GM18868 (cell line): ENCODE results near the gene SLC9A3.
A peak's percentile ranks its signal among the peaks of the same experiment; 100 is the strongest.
"Not testable (repeated sequence)": the region's sequence is repeated elsewhere in the genome, so short reads cannot be mapped to it uniquely, and the experiment has no call there.

ENCODE experiments used
- ATAC-seq: cut with Tn5 transposase; IDR thresholded peaks from one replicate; pipeline ENCODE4 v1.9.1; 2021; ENCODE audit warnings: mild to moderate bottlenecking, moderate library complexity; ENCODE audit not compliant: unreplicated experiment

SLC9A3 gene

DNA sequence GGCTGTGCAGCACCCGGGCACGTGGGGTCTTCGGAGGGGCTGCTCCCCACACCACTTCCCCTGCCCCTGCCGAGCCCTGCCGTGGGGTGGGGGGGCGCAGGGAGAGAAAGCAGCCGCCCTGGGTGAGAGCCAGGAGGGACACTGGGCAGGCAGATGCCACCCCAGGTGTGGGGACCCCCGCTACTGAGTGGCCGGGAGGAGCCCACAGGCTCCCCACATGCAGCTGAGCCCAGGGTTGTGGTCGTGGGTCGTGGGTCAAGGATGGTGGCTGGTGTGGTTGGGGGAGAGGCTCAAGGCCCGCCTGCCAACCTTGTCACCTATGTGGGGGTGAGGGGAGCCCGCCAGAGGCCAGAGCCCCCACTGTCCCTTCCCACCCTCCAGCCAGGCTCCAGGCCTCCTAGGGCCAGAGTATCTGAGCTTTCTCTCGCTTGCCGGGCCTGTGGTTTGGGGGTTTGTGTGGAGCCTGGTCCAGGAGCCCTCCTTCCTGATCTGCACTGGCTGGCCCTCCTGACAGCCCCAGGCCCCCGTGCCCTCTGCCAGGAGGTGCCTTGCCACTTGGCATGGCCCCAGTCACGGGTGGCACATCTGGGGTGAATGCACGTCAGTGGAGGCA lies 45.8 kb downstream of the SLC9A3 start:
- no peak for ATAC-seq

DNA sequence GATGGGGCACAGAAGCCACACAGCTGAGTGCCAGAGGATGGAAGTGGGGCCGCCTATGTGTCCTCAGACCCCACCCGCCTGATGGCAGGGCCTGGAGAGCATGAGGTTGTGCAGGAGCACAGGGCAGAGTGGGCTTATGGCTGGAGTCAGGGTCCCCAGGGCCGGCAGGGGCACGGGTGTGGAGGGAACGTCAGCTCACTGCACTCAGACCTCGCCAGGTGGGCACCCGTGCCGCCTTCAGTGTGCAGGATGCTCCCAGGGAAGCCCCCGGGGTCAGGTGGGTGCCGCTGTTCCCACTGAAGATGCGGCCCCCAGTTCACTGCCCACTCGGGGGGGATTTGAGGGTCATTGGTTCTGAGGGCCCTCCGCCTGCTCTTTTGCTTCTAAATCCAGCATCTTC lies 46.4 kb downstream of the SLC9A3 start:
- no peak for ATAC-seq

DNA sequence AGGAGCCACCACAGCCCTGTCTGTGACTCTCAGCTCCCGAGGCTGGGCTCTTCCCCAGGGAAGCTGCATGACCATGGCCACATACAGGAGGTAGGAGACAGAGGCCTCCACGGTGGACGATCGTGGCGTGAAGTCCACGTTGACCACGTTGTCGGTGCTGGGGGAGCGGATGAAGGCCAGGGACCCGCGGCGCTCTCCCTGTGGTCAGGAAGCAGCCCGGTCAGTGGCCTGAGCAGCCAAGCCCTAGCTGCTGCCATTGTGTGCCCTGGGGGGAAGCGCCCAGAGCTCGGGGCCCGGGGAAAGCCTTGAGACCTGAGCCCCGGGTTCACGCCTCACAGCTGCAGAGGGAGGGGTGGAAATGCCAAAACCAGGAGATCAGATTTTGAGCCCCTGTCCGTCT lies 47.0 kb downstream of the SLC9A3 start:
- no peak for ATAC-seq

DNA sequence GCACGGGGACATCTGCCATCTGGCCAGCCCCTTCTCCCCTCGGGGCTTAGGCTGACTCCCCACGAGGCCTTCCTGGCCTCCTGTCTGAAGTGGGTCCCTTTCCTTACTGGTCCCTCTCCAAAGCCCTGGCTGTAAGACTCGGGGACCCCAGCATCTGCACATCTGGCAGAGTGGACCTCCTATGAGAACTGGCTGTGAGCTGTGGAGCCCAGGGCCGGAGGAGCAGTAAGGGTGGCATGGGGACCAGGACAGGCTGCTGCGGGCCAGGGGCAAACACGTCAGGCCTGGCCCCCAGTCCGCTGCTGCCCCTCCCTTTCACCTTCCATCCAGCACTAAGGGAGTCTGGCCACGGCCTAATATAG lies 47.5 kb downstream of the SLC9A3 start:
- ATAC-seq = no peak

DNA sequence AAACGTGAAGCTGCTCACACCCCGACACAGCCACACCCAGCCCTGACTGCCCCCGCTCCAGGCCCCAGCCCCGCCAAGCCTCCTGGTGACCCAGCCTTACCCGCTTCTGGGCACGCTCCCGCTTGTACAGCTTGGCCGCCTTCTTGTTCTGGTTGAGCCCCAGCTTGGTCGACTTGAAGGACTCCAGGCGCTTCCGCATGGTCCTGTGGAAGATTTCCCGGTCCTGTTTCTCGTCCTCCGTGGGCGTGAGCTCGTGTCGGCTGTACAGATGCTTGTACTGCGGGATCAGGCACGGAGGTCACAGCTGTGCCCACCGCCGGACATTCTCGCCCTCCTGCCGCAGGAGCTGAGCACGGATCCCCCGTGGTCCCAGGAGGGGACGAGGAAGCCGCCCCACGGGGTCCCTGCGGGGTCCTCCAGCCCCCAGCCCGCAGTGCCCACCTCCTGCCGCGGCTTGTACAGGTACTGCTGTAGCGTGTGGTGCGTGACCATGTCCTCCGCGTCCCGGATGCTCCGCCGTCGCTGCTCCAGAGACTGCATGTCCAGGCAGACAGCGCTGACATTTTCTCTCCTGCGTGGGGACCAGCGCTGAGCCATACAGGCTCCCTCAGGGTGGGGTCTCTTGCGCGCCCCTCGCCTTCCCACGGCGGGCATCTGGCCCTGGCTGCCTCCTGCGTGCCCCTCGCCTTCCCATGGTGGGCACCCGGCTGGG lies 48.0 kb downstream of the SLC9A3 start:
- no peak for ATAC-seq

DNA sequence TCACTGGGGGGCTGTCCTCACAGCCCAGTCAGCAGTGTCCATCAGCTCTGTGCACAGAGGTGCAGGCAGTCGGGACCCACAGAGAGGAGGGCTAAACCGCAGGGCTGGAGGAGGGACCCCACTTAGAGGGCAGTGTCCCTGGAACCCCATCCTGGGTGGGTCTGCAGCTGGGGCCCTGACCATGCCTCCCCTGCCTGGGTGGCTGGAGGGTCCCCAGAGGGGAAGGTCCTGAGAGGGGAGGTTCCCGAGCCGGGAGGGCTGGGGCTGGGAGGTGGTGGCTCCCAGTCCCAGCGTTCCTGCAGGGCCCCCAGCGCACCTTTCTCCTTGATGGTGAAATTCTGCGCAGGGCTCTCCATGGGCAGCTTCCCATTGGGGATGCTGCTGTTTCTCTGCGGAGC lies 48.5 kb downstream of the SLC9A3 start:
- no peak for ATAC-seq

DNA sequence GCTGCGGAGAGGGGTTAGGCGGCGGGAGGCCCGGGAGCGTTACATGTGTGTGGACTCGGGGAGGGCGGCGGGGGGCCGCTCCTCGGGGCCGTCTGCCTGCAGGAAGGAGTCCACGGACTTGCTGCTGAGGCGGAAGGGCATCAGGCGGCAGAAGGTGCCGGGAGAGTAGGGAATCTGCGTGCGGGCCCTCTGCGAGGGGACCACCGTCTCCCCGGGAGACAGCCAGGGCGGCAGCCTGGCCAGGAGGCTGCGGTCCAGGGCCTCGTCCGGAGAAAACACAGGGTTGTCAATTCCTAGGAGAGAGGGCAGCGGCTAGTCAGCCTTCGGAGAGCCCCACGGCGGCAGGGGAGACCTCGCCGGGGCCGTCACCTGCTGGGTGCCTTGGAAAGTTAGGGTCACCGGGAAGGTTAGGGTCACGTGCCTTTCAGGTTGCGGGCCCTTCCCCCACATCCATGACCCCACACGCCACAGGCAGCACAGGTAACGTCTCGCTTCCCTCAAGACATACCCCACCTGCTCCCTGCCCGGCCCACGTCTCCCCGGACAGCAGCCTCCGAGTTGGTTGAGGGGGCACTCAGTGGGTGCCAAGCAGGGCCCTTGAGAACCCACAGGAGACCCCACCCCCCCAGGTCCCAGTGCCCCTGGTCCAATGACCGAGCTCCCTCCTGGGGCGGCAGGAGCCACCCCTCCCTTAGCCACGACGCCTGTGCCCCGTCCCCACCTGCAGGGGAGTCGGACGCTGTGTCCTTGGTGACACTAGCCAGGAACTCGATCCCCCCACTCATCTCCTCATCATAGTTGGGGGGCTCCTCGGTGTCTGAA lies 49.2 kb downstream of the SLC9A3 start:
- no peak for ATAC-seq

DNA sequence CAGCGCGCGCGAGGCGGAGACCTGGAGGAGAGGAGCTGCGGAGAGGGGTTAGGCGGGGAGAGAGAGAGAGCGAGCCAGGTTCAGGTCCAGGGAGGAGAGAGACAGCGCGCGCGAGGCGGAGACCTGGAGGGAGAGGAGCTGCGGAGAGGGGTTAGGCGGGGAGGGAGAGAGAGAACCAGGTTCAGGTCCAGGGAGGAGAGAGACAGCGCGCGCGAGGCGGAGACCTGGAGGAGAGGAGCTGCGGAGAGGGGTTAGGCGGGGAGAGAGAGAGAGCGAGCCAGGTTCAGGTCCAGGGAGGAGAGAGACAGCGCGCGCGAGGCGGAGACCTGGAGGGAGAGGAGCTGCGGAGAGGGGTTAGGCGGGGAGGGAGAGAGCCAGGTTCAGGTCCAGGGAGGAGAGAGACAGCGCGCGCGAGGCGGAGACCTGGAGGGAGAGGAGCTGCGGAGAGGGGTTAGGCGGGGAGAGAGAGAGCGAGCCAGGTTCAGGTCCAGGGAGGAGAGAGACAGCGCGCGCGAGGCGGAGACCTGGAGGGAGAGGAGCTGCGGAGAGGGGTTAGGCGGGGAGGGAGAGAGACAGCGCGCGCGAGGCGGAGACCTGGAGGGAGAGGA lies 49.9 kb downstream of the SLC9A3 start:
- not testable (repeated sequence) for ATAC-seq

DNA sequence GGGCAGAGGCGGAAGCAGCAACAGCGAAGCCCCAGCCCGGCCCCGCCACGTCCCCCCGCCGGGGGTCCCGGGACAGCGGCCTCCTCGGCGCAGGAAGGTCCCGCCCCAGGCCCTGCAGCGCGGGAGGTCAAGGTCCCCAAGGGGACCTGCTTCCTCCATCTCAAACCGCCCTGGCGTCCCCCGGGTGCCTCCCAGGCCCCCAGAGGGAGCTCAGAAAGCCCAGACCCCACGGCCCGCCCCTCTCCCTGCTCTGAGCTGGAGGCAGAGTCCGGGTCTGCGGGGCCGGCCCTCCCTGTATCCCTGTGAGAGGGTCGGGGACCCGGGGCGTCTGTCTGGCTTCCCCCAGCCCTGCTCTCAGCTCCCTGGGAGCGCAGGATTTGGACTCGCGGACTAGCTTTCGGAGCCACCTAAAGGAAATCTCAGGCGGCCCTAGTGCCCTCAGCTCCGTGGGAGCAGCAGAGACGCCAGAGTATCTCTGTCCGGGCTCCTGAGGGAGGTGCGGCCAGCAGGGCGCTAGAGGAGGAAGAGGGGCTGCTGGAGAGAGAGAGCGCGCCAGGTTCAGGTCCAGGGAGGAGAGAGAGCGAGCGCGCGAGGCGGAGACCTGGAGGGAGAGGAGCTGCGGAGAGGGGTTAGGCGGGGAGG lies 50.6 kb downstream of the SLC9A3 start:
- peak; percentile 17 for ATAC-seq

DNA sequence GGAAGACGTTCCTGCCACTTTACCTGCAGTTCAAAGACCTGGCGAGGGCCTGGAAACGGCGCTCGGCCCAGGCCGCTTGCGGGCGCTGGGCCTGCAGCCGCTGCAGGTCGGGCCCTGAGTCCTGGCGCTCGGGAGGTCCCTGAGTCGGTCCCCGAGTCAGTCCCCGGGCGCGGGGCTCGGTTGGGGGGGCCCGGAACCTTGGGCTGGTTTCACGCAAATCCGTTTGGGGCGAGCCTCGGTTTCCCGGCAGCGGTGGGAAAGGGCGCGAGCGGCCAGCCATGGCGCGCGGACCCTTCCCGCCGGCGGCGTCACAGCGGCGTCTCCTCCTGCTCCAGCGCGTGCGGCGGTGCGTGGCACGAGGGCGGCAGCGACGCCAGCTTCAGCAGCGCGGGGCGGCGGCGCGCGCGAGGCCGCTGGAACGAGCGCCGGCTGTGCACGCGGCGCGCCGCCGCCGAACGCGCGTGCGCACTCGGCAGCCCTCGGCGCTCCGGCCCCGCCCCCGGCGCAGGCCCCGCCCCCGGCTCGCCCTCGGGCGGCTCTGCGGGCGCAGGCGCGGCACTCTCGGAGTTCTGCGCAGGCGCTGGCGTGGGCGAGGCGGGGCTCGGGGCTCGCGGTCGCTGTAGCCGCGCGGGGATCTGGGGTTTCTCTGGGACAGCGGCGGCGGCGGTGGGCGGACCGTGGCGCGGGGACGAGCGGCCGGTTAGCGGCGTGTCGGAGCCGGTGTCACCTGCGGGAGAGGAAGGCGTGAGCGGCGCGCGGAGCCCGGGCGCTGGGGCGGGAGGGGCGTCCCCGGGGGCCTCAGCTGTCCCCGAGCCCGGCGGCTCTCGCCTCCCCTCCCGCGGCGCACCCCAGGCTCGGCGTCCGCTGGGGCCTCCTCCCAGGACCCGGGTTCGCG lies 51.3 kb downstream of the SLC9A3 start:
- peak; percentile 75 for ATAC-seq

DNA sequence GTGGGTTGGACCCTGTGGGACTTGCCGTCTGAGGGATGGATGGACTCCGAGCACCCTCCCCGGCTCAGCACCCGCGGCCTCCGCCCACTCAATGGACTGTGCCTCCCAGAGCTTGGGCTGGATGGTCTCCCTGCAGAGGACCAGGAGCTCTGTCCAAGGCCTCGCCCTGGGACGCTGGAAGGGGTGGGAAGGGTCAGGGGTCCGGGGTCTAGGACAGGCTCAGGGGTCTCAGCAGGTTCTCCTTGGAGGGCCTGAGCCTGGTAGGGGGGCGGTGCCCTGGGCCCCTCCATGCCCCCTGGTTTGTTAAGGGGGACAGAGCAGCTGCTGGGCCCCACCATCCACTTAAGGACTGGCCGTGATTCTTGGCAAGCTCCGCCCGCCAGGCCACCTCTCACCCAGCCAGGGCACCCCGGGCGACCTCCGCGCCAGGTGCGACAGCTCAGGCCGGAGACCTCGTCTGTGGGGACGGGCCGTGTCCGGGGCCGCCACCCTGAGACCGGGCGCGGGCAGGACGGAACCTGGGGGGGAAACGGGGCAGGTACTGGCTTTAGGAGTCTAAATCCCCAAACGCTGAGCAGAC lies 52.1 kb downstream of the SLC9A3 start:
- peak; percentile 6 for ATAC-seq

DNA sequence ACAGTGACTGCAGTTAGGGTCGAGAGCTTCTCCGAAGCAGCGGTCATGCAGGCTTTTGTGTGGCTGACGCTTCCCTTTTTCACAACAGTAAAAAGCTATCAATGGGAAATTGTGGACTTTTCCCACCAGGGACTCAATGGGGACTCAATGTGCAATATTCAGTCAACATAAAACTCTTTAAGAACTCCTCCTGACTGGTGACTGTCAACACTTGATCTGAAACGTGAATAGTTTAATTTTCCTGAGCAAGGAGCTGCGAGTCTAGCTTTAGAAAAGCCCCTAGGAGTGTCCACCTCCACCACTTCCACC lies 52.5 kb downstream of the SLC9A3 start:
- no peak for ATAC-seq

DNA sequence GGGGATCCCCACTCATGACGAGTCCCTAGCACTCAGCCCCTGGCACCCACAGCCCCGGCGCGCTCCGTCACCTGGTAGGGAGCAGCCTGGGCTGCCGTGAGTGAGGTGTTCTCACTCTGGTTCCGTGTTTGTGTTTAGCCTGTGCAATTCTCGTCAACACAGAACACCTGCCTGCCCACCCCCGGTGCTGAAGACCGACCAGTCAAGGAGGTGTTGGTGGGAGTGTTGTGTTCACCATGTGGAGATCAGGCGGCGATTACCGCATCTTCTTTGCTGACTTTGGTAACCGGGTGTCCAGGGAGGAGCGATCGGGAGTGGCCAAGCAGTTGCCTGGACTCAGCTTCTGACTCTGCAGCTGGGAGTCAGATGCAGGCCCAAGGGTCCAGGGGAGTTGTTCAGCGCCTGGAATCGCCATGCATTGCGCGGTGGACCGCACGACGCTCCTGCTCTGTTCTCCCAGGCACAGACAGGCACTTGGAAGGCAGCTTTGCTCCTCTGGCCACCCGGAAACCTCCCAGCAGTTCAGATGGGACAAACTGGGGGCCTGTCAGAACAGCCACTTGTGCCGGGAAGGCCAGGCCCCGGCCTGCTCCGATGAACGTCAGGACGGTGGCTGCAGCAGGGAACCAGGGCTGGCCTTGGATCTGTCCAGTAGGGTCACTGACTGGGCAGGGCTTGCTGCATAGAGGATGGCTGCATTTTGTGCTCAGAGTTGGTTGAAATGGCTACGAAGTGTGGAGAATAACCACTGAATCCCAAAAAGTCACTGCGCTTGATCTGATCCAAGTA lies 53.1 kb downstream of the SLC9A3 start:
- ATAC-seq = no peak

DNA sequence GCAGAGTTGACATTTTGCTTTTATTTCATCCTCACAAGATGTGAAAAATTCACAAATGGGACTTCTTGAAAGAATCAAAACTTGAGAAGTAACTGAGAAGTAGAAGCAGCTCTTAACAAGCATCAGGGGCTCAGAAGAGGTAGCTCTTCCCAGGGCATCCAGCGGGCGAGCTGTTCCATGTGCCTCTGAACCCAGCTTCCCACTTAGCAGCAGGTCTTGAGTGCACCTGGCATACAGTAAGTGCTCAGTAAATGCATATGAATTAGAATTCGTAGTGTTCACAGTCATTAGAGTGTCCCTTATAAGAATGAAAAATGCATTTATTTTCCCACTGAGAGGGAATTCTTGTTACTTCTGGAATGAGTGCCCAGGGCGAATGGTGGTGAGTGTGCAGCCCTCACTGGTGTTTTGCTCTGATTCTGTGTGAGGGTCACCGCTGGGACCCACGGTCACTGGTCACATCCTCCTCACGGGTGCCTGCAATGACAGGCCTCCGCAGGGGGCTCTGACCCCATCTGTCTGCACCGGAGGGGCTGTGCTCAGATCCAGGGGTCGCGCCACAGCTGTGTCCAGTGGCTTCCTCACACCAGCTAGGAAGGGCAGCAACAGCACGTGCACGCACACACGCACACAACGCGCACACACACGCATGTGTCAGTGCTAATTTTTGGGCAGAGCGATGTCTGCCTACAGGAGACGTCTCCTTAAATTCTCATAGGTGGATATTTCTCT lies 54.3 kb downstream of the SLC9A3 start:
- no peak for ATAC-seq

DNA sequence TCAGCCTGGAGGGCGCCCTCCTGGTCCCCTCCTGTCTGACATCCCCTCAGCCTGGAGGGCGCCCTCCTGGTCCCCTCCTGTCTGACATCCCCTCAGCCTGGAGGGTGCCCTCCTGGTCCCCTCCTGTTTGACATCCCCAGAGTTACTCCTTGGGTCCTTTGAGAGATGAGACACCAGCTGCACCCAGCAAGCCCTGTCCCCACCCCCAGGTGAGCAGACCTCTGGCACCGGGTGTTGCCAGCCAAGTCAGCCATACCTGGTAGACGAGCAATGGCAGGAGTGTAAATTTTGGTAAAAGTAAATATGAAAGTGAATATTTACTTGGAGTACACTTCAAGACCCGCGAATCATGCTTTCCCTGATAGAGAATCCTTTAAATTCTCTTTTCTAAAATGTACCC lies 55.8 kb downstream of the SLC9A3 start:
- ATAC-seq = no peak

DNA sequence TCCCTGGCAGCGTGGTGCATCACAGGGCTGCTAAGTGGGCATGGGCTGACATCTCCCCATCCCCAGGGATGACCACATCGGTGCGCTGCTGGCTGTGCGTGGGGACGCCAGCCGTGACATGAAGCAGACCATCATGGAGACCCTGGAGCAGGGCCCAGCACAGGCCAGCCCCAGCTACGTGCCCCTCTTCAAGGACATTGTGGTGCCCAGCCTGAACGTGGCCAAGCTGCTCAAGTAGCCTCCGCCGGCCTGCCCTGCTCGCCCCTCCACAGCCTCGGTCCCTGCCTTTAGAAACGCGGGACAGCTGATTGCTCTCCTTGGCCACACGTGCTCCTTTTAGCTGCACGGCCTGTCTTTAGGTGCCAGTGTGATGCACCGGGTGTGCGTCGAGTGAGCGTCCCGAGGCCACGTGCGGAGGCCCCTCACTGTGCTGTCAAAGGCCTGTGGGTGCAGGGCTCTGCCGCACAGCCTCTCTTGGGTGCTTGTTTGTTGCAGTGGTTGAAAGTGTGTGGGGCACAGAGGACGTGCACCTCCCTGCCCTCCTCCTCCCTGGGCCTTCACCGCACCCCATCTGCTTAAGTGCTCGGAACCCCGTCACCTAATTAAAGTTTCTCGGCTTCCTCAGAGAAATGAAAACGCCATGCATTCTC lies 57.5 kb downstream of the SLC9A3 start:
- ATAC-seq = no peak

DNA sequence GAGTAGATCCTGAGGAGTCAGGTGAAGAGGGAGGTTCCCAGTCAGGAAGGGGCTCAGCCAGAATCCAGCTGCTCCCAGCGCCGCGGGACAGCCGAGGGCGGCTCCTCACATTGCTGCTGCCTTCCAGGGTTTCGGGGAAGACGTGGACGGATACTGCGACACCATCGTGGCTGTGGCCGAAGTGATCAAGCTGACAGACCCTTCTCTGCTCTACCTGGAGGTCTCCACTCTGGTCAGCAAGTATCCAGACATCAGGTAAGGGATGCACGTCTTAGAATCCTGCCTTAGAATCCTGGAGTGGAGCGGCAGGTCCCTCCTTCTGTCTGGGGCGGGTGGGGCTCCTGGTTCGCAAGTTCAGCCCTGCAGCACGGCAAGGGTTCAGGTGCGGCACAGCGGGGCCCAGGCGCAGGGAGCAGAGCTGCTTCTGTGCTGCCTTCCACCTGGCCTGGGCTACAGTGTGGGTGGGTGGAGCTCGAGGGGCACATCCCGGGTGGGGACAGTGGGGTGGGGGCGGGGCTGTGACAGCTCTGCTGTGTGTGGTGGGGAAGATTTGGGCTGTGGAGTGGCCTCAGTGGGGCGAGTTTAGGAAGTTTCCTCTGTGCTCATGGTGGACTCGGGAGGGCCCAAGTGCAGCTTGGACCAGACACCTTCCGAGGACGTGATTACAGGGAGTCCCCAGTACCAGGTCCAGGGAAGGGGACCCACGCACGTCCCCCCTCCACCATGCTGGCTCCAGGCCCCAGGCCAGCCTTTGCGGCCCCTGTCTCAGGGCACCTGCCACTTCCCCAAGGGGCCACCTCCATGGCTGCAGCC lies 58.5 kb downstream of the SLC9A3 start:
- no peak for ATAC-seq
